Ramos (cell line): ENCODE results near the gene PCDHGB4.
"Not testable (repeated sequence)": the region's sequence is repeated elsewhere in the genome, so short reads cannot be mapped to it uniquely, and the experiment has no call there.

ENCODE experiments used
- in situ Hi-C: fragments of 300-500 bp; cut with MboI; formaldehyde crosslinking; loops from one replicate; pipeline ENCODE4 v1.14.3; 2022; ENCODE audit warnings: low sequenced_read_pairs; ENCODE audit not compliant: unreplicated experiment

Gene PCDHGB4

GRCh38 chr5:141397756-141398551, 10.5 kb downstream of the PCDHGB4 start, which contains the start of gene PCDHGB5:
TSS of gene PCDHGB5 (plus strand) at chr5:141397947. CDS start at chr5:141398128, 181 bp downstream.
- in situ Hi-C loops: not testable (repeated sequence)

- in situ Hi-C loops: no loop called here
Observed at GRCh38 chr5:141398608-141399007, 11.1 kb downstream of the PCDHGB4 start.

GRCh38 chr5:141399555-141400258, 12.2 kb downstream of the PCDHGB4 start:
- in situ Hi-C loops: no loop called here

- in situ Hi-C loops: no loop called here
Observed at GRCh38 chr5:141402553-141403243, 15.2 kb downstream of the PCDHGB4 start, which contains the start of gene PCDHGA9. TSS of gene PCDHGA9 (plus strand) at chr5:141402778. CDS start at chr5:141402953, 175 bp downstream.

GRCh38 chr5:141403387-141403786, 15.9 kb downstream of the PCDHGB4 start:
- in situ Hi-C loops: no loop called here

GRCh38 chr5:141407790-141408505, 20.4 kb downstream of the PCDHGB4 start, which contains the start of gene PCDHGB6:
TSS of gene PCDHGB6 (plus strand) at chr5:141408021. CDS start at chr5:141408203, 182 bp downstream.
- in situ Hi-C loops: not testable (repeated sequence)

- in situ Hi-C loops: no loop called here
Observed at GRCh38 chr5:141409598-141410306, 22.3 kb downstream of the PCDHGB4 start.

GRCh38 chr5:141411575-141411974, 24.1 kb downstream of the PCDHGB4 start:
- in situ Hi-C loops: no loop called here

GRCh38 chr5:141412854-141413539, 25.5 kb downstream of the PCDHGB4 start, which contains the start of gene PCDHGA10:
TSS of gene PCDHGA10 (plus strand) at chr5:141412987. CDS start at chr5:141413176, 189 bp downstream.
- in situ Hi-C loops: no loop called here

- in situ Hi-C loops: no loop called here
Observed at GRCh38 chr5:141413540-141414069, 26.1 kb downstream of the PCDHGB4 start.

- in situ Hi-C loops: not testable (repeated sequence)
Observed at GRCh38 chr5:141414548-141415274, 27.2 kb downstream of the PCDHGB4 start.

- in situ Hi-C loops: not testable (repeated sequence)
Observed at GRCh38 chr5:141415275-141415618, 27.7 kb downstream of the PCDHGB4 start.

- in situ Hi-C loops: not testable (repeated sequence)
Observed at GRCh38 chr5:141417494-141418172, 30.1 kb downstream of the PCDHGB4 start, which contains the start of gene PCDHGB7. TSS of gene PCDHGB7 (plus strand) at chr5:141417677. CDS start at chr5:141417860, 183 bp downstream.

GRCh38 chr5:141419074-141419880, 31.8 kb downstream of the PCDHGB4 start:
- in situ Hi-C loops: no loop called here

GRCh38 chr5:141420855-141421488, 33.5 kb downstream of the PCDHGB4 start, which contains the start of gene PCDHGA11:
TSS of gene PCDHGA11 (plus strand) at chr5:141421051. CDS start at chr5:141421228, 177 bp downstream.
- in situ Hi-C loops: loop anchor here (5.0 kb wide), 1 partner anchor 136 kb away; no protein-coding TSS in a partner anchor

- in situ Hi-C loops: loop anchor here (5.0 kb wide), 1 partner anchor 136 kb away; no protein-coding TSS in a partner anchor
Observed at GRCh38 chr5:141421489-141421855, 34.0 kb downstream of the PCDHGB4 start.
